OCI-LY3 (cell line): ENCODE data around the gene LIME1.

Source experiments
- H2AFZ ChIP-seq: fragments of 200-600, 300-600 bp; shearing (Covaris generic); 2 replicates; pipeline ENCODE4 v1.6.0; 2014; ENCODE audit warnings: antibody characterized with exemption, low read depth, low read length
- H3K27ac ChIP-seq: fragments of 200-600, 300-600 bp; sonication (generic); 2 replicates; pipeline ENCODE4 v1.5.1; 2014; ENCODE audit warnings: mild to moderate bottlenecking, low read length, moderate library complexity, mixed read lengths
- H3K27me3 ChIP-seq: fragments of 200-600, 300-600 bp; sonication (generic); 2 replicates; pipeline ENCODE4 v1.6.1; 2014; ENCODE audit warnings: low read depth, low read length, mixed read lengths
- H3K36me3 ChIP-seq: fragments of 200-600, 300-600 bp; sonication (generic); replicated peaks from 2 replicates; pipeline ENCODE3; 2014; ENCODE audit warnings: low read depth, low read length, mixed read lengths
- H3K4me1 ChIP-seq: fragments of 300-600, 200-600 bp; sonication (generic); 2 replicates; pipeline ENCODE4 v1.6.1; 2014; ENCODE audit warnings: low read length, mixed read lengths
- H3K4me2 ChIP-seq: fragments of 200-600, 300-600 bp; sonication (generic); 2 replicates; pipeline ENCODE4 v1.6.1; 2014; ENCODE audit warnings: low read length, mixed read lengths
- H3K4me3 ChIP-seq: fragments of 300-600, 200-600 bp; sonication (generic); 2 replicates; pipeline ENCODE4 v1.5.1; 2014; ENCODE audit warnings: antibody characterized with exemption, mild to moderate bottlenecking, low read length, moderate library complexity
- H3K79me2 ChIP-seq: fragments of 300-600, 200-600 bp; shearing (Covaris generic); 2 replicates; pipeline ENCODE4 v1.6.1; 2014; ENCODE audit warnings: mild to moderate bottlenecking, low read length, mixed read lengths
- H3K9ac ChIP-seq: fragments of 300-600, 200-600 bp; shearing (Covaris generic); 2 replicates; pipeline ENCODE4 v1.6.0; 2014; ENCODE audit warnings: mild to moderate bottlenecking, low read length, moderate library complexity
- H3K9me3 ChIP-seq: fragments of 200-600, 300-600 bp; shearing (Covaris generic); 2 replicates; pipeline ENCODE4 v1.6.1; 2014; ENCODE audit warnings: low read length, mixed read lengths; ENCODE audit not compliant: insufficient read depth
- H4K20me1 ChIP-seq: fragments of 200-600, 300-600 bp; sonication (generic); 2 replicates; pipeline ENCODE4 v1.6.1; 2016; ENCODE audit warnings: low read length, mixed read lengths; ENCODE audit not compliant: insufficient read depth
- CTCF ChIP-seq: fragments of 200-600, 300-600 bp; sonication (generic); IDR thresholded peaks from 2 replicates; pipeline ENCODE4 v1.5.1; 2014; ENCODE audit warnings: antibody characterized with exemption, low read length, low read depth
- EZH2phosphoT487 ChIP-seq: fragments of 200-600 bp; shearing (Covaris generic); IDR thresholded peaks from 2 replicates; pipeline ENCODE4 v1.6.1; 2018; ENCODE audit warnings: antibody characterized with exemption, mixed run types, low read depth

The LIME1 gene

GRCh38 chr20:63754008-63754407 lies 17.5 kb downstream of the LIME1 start:
- no peaks in the 10 kb centered on the region for H3K27me3 ChIP-seq
- TF ChIP-seq CTCF (no peak), EZH2phosphoT487 (no peak)
- H3K4me2 ChIP-seq = no peak overlapping the region
- no peak overlapping the region for H2AFZ ChIP-seq
- no peaks in the 10 kb centered on the region for H4K20me1 ChIP-seq
- H3K36me3 ChIP-seq = no peaks in the 10 kb centered on the region
- H3K9ac ChIP-seq = no peak overlapping the region
- no peaks in the 10 kb centered on the region for H3K4me1 ChIP-seq
- H3K79me2 ChIP-seq = no peaks in the 10 kb centered on the region
- H3K27ac ChIP-seq = no peak overlapping the region
- no peaks in the 10 kb centered on the region for H3K9me3 ChIP-seq
- no peak overlapping the region for H3K4me3 ChIP-seq

GRCh38 chr20:63755933-63756647 lies 19.6 kb downstream of the LIME1 start:
- Histone ChIP-seq H2AFZ (no peak overlapping the region), H3K4me2 (no peak overlapping the region), H3K27me3 (no peaks in the 10 kb centered on the region), H3K9ac (no peak overlapping the region), H3K27ac (no peak overlapping the region), H3K4me1 (no peaks in the 10 kb centered on the region), H3K4me3 (no peak overlapping the region), H3K36me3 (no peaks in the 10 kb centered on the region), H4K20me1 (no peaks in the 10 kb centered on the region), H3K79me2 (no peaks in the 10 kb centered on the region), H3K9me3 (no peaks in the 10 kb centered on the region)
- no peak for TF ChIP-seq CTCF

- Histone ChIP-seq H3K4me3 (no peak overlapping the region), H2AFZ (no peak overlapping the region), H3K9me3 (no peaks in the 10 kb centered on the region), H3K9ac (no peak overlapping the region), H3K27ac (no peak overlapping the region), H4K20me1 (no peaks in the 10 kb centered on the region), H3K4me1 (no peaks in the 10 kb centered on the region), H3K36me3 (no peaks in the 10 kb centered on the region), H3K27me3 (no peaks in the 10 kb centered on the region), H3K79me2 (no peaks in the 10 kb centered on the region), H3K4me2 (no peak overlapping the region)
- TF ChIP-seq CTCF = no peak
- no peak for TF ChIP-seq EZH2phosphoT487
These were observed 20.2 kb downstream of the LIME1 start for GRCh38 chr20:63756648-63756991.

GRCh38 chr20:63758152-63758551 lies 21.7 kb downstream of the LIME1 start:
- Histone ChIP-seq H3K79me2 (no peaks in the 10 kb centered on the region), H3K4me1 (no peaks in the 10 kb centered on the region), H4K20me1 (no peaks in the 10 kb centered on the region), H3K9ac (no peak overlapping the region), H3K27me3 (0 out of 2 replicates have a peak, but pooled peaks cover 3% of the 10 kb centered on the region), H3K36me3 (no peaks in the 10 kb centered on the region), H3K27ac (no peak overlapping the region), H3K4me2 (no peak overlapping the region), H3K4me3 (no peak overlapping the region), H3K9me3 (no peaks in the 10 kb centered on the region), H2AFZ (no peak overlapping the region)
- TF ChIP-seq EZH2phosphoT487 (no peak), CTCF (no peak)
